HG03457 (cell line): ENCODE results near the gene CASR.
"Not testable (repeated sequence)": the region's sequence is repeated elsewhere in the genome, so short reads cannot be mapped to it uniquely, and the experiment has no call there.

Source experiments
- ATAC-seq: cut with Tn5 transposase; IDR thresholded peaks from one replicate; pipeline ENCODE4 v1.9.1; 2021; ENCODE audit warnings: moderate number of reproducible peaks; ENCODE audit not compliant: unreplicated experiment

Gene CASR

GRCh38 chr3:122183521-122183892 lies at the start of gene CASR:
Gene CASR, plus strand, starts transcription at chr3:122183668. Its CDS starts 70,522 bp downstream, at chr3:122254190.
- no peak for ATAC-seq

GRCh38 chr3:122146466-122146865 lies 37.0 kb upstream of the CASR start:
- ATAC-seq = no peak

- no peak for ATAC-seq
Observed at GRCh38 chr3:122148941-122149627, 34.4 kb upstream of the CASR start.

- ATAC-seq = no peak
Observed at GRCh38 chr3:122151480-122151879, 32.0 kb upstream of the CASR start.

- ATAC-seq = not testable (repeated sequence)
Observed at GRCh38 chr3:122164983-122165382, 18.5 kb upstream of the CASR start.

GRCh38 chr3:122167630-122168029 lies 15.8 kb upstream of the CASR start:
- ATAC-seq = no peak

GRCh38 chr3:122168044-122168443 lies 15.4 kb upstream of the CASR start:
- ATAC-seq = no peak

GRCh38 chr3:122169911-122170310 lies 13.6 kb upstream of the CASR start:
- no peak for ATAC-seq

- ATAC-seq = not testable (repeated sequence)
Observed at GRCh38 chr3:122171361-122171760, 12.1 kb upstream of the CASR start.

GRCh38 chr3:122178711-122179110 lies 4.8 kb upstream of the CASR start:
- no peak for ATAC-seq

GRCh38 chr3:122183893-122184590 lies 574 bp downstream of the CASR start:
- no peak for ATAC-seq

- ATAC-seq = no peak
Observed at GRCh38 chr3:122184591-122184929, 1.1 kb downstream of the CASR start.

- ATAC-seq = no peak
Observed at GRCh38 chr3:122186372-122186771, 2.9 kb downstream of the CASR start.

GRCh38 chr3:122188737-122189136 lies 5.3 kb downstream of the CASR start:
- no peak for ATAC-seq

- ATAC-seq = no peak
Observed at GRCh38 chr3:122189357-122189756, 5.9 kb downstream of the CASR start.

GRCh38 chr3:122190525-122190924 lies 7.1 kb downstream of the CASR start:
- no peak for ATAC-seq

- no peak for ATAC-seq
Observed at GRCh38 chr3:122198966-122199365, 15.5 kb downstream of the CASR start.

- ATAC-seq = no peak
Observed at GRCh38 chr3:122199552-122199951, 16.1 kb downstream of the CASR start.

- ATAC-seq = no peak
Observed at GRCh38 chr3:122200661-122201060, 17.2 kb downstream of the CASR start.

- not testable (repeated sequence) for ATAC-seq
Observed at GRCh38 chr3:122201476-122201875, 18.0 kb downstream of the CASR start.

- ATAC-seq = no peak
Observed at GRCh38 chr3:122208579-122208978, 25.1 kb downstream of the CASR start.

- no peak for ATAC-seq
Observed at GRCh38 chr3:122213650-122214049, 30.2 kb downstream of the CASR start.

GRCh38 chr3:122214711-122215110 lies 31.2 kb downstream of the CASR start:
- ATAC-seq = no peak
